ENCODE measurements around the gene KRTAP4-1. TPM values are rescaled to one million over a fixed set of nuclear protein-coding genes. Genes with fewer than 3 reads are reported as not detected.

The KRTAP4-1 gene
- polyA plus RNA-seq, 3 donors = not detected

GRCh38 chr17:41186872-41187271 lies 2.2 kb upstream of the KRTAP4-1 start:
- H3K4me2 ChIP-seq (replicated peaks; ENCODE audit: extremely low read depth, low read length, poor library complexity, severe bottlenecking) = no peak overlapping the region
- H3K36me3 Mint-ChIP-seq = no peaks in the 10 kb centered on the region
- H3K79me2 ChIP-seq (ENCODE audit: insufficient read depth, low read length) = no peaks in the 10 kb centered on the region
- no peaks in the 10 kb centered on the region for H3K36me3 ChIP-seq (replicated peaks in 1 of 2; ENCODE audit: control insufficient read depth in 1 of 2, insufficient read depth in 2 of 2, low read length in 2 of 2)
- H3K9me3 ChIP-seq (replicated peaks in 1 of 2; ENCODE audit: control insufficient read depth in 1 of 2, insufficient read depth in 1 of 2, low read length in 2 of 2) = no peaks in the 10 kb centered on the region
- no peak overlapping the region for H3K27ac ChIP-seq (ENCODE audit: low read depth in 1 of 2, low read length in 2 of 2)
- no peaks in the 10 kb centered on the region for H3K4me1 ChIP-seq (ENCODE audit: control insufficient read depth in 1 of 2, insufficient read depth in 2 of 2, low read length in 2 of 2)
- H4K20me1 ChIP-seq (ENCODE audit: insufficient read depth, low read length) = no peaks in the 10 kb centered on the region
- no peak overlapping the region for H3K27ac Mint-ChIP-seq
- no peak overlapping the region for H3K4me3 ChIP-seq (replicated peaks in 1 of 3; ENCODE audit: low read depth in 2 of 3, low read length in 3 of 3)
- H3K27me3 Mint-ChIP-seq (ENCODE audit: low read depth in 3 of 3) = peaks cover 8 to 15% (median 8%) of the 10 kb centered on the region in 3 donors
- no peak for TF ChIP-seq CTCF (IDR thresholded peaks at IDR 0.05)
- intact Hi-C loops (cut with micrococcal nuclease) = no loop called here
- 94% methylated on average over 2 of the region's 2 CpGs for WGBS (ENCODE audit: insufficient coverage)
- H3K27me3 ChIP-seq (ENCODE audit: control insufficient read depth in 2 of 2, insufficient read depth in 2 of 2, low read length in 2 of 2) = peaks cover 0 to 3% of the 10 kb centered on the region in 2 donors
- no peak for DNase-seq
- no peak overlapping the region for H3K4me3 Mint-ChIP-seq
- H2AFZ ChIP-seq (ENCODE audit: insufficient read depth, low read depth, low read length, poor library complexity, severe bottlenecking) = no peak overlapping the region
- H3K9ac ChIP-seq (ENCODE audit: insufficient read depth, low read length, poor library complexity, severe bottlenecking) = no peak overlapping the region
- no peaks in the 10 kb centered on the region for H3K4me1 Mint-ChIP-seq
- peaks cover 0 to 4% (median 0%) of the 10 kb centered on the region in 7 donors for H3K9me3 Mint-ChIP-seq

GRCh38 chr17:41185001-41185400 lies 290 bp upstream of the KRTAP4-1 start:
- Mint-ChIP-seq H3K4me1 (no peaks in the 10 kb centered on the region), H3K27me3 (ENCODE audit: low read depth in 3 of 3) (peaks cover 6 to 11% (median 8%) of the 10 kb centered on the region in 3 donors), H3K27ac (no peak overlapping the region), H3K9me3 (peaks cover 0 to 2% (median 0%) of the 10 kb centered on the region in 7 donors), H3K4me3 (no peak overlapping the region), H3K36me3 (no peaks in the 10 kb centered on the region)
- H3K27ac ChIP-seq (ENCODE audit: low read depth in 1 of 2, low read length in 2 of 2) = no peak overlapping the region
- H3K36me3 ChIP-seq (replicated peaks in 1 of 2; ENCODE audit: control insufficient read depth in 1 of 2, insufficient read depth in 2 of 2, low read length in 2 of 2) = no peaks in the 10 kb centered on the region
- no peaks in the 10 kb centered on the region for H3K9me3 ChIP-seq (replicated peaks in 1 of 2; ENCODE audit: control insufficient read depth in 1 of 2, insufficient read depth in 1 of 2, low read length in 2 of 2)
- WGBS (ENCODE audit: insufficient coverage) = no CpG with 5 or more reads among the region's 1 CpG
- H3K9ac ChIP-seq (ENCODE audit: insufficient read depth, low read length, poor library complexity, severe bottlenecking) = no peak overlapping the region
- H4K20me1 ChIP-seq (ENCODE audit: insufficient read depth, low read length) = no peaks in the 10 kb centered on the region
- DNase-seq = no peak
- no peak overlapping the region for H3K4me3 ChIP-seq (replicated peaks in 1 of 3; ENCODE audit: low read depth in 2 of 3, low read length in 3 of 3)
- H2AFZ ChIP-seq (ENCODE audit: insufficient read depth, low read depth, low read length, poor library complexity, severe bottlenecking) = no peak overlapping the region
- H3K4me2 ChIP-seq (replicated peaks; ENCODE audit: extremely low read depth, low read length, poor library complexity, severe bottlenecking) = no peak overlapping the region
- no peaks in the 10 kb centered on the region for H3K4me1 ChIP-seq (ENCODE audit: control insufficient read depth in 1 of 2, insufficient read depth in 2 of 2, low read length in 2 of 2)
- intact Hi-C loops (cut with micrococcal nuclease) = no loop called here
- no peaks in the 10 kb centered on the region for H3K79me2 ChIP-seq (ENCODE audit: insufficient read depth, low read length)
- peaks cover 0 to 3% of the 10 kb centered on the region in 2 donors for H3K27me3 ChIP-seq (ENCODE audit: control insufficient read depth in 2 of 2, insufficient read depth in 2 of 2, low read length in 2 of 2)
- TF ChIP-seq CTCF (IDR thresholded peaks at IDR 0.05) = no peak
